DMS53 (cell line): ENCODE results near the gene ST3GAL3.

Experiments used
- DNase-seq: peaks from one replicate; lab custom pipeline; 2025; lab: John Stamatoyannopoulos, UW

ST3GAL3 gene

GRCh38 chr1:43786960-43787359 lies 79.6 kb downstream of the ST3GAL3 start:
- DNase-seq, result no peak

DNA sequence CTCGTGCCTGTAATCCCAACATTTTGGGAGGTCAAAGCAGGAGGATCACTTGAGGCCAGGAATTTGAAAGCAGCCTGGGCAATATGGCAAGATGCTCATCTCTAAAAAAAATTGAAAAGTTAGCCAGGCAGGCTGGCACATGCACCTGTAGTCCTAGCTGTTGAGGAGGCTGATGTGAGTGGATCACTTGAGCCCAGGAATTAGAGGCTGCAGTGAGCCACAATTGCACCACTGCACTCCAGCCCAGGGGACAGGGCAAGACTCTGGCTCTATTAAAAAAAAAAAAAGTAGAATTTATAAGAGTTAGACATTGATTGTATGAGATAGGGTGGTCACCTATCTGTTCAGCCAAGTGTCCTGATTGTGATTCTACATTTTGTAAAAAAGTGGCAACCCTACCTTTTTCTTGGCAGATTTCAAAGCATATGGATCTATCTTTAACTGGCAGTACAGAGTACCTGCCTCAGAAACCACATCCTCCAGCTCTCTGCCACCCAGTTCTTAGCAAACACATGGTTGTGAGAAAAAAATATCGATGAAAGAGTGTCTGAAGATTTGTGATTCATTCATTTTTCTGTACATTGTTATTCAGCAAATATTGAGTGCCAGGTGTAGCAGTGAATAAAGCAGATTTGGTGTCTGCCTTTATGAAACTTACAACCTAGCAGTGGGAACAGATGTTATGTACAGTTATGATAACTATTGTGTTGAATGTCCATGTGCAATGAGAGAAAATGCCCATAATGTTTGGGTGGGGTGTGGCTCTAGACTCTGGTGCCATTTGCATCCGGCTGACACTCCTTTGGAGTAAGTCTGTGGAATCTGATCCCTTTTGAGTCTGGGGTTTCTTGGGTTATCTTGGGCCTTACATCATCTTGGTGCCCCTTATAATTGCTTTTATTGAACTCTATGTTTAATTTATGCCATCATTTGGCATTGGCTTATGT lies 82.5 kb downstream of the ST3GAL3 start:
- DNase-seq, result no peak

DNA sequence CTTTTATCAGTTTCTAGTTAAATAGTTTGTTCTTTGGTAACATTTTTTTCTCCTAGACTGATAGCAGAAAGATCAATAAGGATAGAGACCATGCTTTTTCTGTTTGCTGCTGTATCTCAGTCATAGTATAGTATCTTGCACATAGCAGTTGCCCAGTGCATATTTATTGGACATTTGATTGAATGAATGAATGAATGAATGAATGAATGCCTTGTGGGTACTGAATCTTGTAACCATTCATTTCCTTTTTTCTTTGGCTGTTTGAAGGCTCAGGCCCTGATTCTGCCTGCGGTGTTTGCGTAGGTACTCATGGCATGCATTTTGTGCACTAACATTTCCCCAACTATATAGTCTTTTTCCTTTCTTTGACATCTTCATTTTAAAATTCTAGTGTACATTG lies 83.9 kb downstream of the ST3GAL3 start:
- no peak for DNase-seq

DNA sequence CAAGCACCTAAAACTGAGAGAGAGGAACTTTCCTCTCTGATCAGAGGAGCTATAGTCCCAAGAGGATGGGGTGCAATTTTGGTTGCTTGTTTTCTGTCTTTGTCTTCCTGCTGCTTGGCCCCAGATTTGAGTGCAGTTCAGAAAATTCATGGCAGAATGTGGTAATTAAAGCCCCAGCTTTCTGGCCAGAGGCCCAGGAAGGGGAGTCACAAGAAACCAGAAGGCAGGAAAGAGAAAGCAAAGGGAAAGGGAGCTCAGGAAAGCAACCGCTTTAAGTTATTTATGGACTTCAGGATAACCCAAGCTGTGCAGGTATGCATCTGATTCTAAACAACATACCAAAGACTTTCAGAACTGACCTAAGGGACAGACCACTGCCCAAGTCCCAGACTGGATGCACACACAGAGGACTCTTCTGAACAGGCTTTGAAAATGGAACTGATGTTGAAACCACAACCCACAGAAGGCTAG lies 88.8 kb downstream of the ST3GAL3 start:
- no peak for DNase-seq

- DNase-seq, result no peak
These were observed 90.6 kb downstream of the ST3GAL3 start for GRCh38 chr1:43797891-43798290.

DNA sequence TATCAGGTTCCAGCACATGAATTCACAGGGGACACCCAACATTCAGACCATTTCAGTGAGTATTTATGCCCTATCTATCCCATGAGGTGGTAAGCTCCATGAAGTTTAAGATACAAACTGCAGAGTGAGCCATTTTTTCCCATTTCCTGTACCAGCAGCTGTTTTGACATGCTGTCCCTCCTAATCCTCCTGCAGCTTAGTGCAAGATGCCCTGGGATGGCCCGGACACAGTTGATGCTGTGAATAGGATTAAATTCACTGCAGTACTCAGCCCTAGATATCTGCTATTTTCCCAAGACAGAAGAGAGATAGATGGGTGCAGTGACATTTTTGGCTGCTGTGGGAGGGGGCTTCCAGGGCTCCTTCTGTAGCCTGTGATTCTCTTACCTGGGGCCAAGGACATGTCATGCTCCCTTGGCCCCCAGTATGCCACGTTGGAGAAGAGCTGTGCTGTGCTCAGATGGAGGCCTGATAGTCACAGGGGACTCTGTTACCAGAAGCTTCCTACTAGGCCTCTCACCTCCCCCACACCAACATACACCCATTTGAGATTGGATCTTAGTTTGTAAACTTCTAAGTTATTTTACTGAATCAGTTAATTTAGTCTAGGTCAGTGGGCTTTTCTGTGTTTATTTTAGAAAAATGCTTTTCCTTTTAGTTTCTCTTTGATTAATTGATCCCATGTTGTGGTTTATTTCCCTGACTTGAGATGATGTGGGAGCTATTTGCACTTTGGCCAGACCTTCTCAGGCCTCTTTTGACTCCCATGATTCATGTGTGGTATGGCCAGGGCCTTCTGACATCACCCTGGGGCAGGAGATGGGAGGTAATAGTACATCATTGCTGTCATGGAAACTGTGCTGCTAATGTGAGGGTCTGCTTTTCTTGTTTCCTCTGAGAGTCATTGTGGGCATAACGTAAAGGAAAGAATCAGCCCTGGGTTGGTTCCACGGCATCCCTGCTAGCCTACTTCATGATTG lies 92.6 kb downstream of the ST3GAL3 start:
- no peak for DNase-seq

GRCh38 chr1:43800771-43801170 lies 93.4 kb downstream of the ST3GAL3 start:
- DNase-seq, result no peak

DNA sequence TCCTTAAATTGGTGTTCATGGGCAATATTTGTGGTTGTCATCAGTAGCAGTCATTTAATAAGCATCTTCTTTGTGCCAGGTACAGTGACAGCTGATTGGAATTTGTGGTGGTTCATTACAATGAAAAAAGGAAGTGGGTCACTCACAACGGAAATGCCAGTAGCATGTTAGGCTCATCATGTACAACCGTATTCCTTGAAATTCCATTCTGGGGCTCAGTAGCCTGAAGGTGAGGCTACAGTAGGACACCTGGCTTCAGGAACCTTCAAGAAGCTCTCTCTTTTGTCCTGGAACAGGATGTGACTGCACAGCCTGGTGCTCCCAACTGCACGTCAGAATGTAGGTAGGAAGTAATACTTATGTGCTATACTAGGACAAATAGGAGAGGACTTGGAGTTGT lies 93.9 kb downstream of the ST3GAL3 start:
- DNase-seq, result no peak

DNA sequence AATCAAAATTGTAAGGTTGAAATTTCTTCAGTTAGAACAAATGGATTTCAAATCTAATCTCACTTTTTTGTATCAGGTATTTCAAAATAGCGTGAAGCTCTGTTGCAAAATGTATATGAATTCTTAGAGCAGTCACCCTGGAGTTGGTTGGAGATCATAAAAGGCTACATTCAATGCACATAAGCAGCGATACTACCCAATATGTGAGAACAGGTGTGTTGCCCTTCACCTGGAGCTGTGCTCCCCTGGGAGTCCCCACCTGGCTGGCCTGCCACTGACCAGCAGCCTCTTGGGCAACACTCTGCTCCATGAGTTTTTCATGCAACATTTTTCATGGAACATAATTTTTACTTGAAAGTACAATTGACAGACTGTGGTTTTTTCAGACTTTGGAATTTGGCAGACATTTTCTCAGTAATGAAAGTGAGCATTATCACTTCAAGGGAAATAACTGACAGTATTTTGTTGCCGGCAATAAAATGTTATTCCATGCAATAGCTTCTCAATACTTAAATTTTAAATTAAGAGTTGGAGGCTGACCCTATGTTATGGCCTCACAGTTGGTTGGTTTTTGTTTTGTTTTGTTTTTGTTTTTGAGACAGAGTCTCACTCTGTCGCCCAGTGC lies 95.1 kb downstream of the ST3GAL3 start:
- no peak for DNase-seq

DNA sequence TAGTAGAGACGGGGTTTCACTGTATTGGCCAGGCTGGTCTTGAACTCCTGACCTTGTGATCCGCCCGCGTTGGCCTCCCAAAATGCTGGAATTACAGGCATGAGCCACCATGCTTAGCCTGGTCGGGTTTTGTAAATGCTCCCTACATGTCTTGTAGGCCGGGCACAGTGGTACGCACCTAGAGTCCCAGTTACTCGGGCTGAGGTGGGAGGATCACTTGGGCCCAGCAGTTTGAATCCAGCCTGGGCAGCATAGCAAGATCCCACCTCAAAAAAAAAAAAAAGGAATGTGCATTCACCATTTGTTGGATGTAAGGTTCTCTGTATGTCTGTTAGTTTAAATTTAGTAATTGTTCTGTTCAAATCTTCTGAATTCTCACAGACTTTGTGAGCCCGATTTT lies 95.8 kb downstream of the ST3GAL3 start:
- no peak for DNase-seq

DNA sequence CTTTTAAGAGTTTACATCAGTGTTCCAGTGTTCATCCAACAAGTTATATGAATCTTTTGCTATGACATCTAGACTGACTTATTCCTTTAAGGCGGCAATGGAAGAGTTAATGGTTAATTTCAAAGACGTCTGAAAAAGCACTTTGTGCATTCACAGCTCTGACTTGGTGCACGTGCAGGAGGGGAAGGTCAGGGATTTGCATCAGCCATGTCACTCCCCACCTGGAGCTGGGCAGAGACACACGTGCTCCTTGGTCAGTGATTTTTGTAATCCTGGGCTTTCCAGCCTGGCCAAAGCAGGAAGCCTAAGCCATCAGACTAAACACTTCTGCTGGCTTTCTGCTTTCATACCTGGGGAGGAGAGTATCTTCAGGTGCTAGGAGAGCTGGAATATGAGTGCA lies 96.3 kb downstream of the ST3GAL3 start:
- no peak for DNase-seq

DNA sequence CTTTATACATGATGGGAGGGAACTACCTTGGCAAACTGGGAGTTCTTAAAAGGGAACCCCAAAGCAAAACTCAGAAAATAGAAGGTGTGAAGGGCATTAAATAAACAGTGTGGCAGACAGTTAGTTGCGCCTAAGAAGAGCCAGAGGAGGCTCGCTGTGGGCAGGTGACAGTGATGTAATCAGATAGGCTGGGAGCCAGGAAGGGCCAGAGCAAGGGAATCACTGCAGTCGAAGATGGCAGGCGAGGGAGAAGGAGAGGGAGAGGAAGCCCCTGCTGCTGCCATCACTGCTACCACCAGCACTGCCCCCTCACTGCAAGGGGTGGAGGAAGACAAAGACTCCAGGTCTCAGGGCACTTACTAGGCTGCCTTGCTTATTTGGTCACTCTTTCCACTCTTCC lies 97.2 kb downstream of the ST3GAL3 start:
- DNase-seq, result no peak

DNA sequence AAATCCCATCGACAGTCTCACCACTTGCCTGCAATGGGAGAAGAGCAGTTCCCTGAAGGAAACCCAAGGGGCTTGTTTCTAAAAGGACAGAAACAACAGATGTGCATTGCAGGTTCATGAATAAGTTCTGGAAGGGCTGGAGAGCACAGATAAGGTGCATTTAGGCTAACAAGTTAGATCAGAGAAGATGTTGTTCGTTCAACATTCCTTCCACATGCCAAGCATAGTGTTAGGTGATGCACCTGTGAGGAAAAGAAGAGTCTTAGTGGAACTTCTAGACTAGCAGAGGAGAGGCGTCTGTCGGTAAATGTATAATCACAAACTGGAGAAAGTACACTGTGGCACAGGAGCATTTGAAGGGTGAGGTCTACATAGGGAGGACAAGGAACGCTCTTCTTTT lies 98.0 kb downstream of the ST3GAL3 start:
- DNase-seq, result no peak

- no peak for DNase-seq
These were observed 98.8 kb downstream of the ST3GAL3 start for GRCh38 chr1:43806183-43806582.

DNA sequence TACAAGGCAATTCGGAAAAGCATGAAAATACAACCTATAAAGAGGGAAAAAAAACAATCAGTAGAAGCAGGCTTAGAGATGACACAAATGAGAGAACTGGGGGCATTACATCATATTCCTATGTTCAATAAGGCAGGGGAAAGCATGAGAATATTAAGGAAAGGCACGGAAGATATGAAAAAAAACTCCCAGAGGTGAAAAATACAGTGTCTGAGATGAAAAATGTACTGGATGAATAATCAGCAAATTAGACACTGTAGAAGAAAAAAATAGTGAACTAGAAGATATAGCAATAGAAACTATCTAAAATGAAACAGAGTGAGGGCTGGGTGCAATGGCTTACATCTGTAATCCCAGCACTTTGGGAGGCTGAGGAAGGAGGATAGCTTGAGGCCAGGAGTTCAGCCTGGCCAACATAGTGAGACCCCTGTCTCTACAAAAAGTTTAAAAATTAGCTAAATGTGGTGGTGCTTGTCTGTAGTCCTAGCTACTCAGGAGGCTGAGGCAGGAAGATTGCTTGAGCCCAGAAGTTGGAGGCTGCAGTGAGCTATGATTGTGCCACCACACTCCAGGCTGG lies 101.8 kb downstream of the ST3GAL3 start:
- no peak for DNase-seq

GRCh38 chr1:43812579-43812978 lies 105.2 kb downstream of the ST3GAL3 start:
- DNase-seq, result no peak

DNA sequence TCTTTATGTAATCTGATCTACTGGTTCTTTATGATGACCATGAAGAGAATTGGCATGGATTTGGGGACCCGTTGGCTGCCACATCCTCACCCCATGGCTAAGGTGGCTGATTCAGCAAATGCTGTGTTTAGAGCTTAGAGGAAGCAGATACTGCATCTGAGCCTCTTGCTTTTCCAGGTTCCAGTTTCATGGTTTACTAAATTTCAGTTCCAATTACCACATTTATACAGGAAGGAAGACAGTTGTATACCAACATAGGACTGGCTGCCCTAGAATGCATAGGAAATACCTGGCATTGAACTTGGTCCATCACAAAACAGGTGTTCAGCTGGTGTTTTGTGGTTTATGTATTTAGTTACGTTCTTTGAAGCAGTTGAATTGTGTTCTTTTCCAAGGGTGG lies 107.1 kb downstream of the ST3GAL3 start:
- no peak for DNase-seq

DNA sequence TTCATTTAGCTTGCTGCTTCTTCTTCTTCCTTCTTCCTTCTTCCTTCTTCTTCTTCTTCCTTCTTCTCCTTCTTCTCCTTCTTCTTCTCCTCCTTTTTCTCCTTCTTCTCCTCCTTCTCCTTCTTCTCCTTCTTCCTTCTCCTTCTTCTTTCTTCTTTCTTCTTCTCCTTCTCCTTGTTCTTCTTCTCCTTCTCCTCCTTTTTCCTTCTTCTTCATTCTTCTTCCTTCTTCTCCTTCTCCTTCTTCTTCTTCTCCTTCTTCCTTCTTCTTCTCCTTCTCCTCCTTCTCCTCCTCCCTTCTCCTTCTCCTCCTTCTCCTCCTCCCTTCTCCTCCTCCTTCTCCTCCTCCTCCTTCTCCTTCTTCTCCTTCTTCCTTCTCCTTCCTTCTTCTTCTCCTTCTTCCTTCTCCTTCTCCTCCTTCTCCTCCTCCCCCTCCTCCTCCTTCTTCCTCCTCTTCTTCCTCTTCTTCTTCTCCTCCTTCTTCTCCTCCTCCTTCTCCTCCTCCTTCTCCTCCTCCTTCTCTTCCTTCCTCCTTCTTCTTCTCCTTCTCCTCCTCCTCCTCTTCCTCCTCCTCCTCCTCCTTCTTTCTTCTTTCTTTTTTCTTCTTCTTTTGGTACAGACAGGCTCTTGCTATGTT lies 110.1 kb downstream of the ST3GAL3 start:
- DNase-seq, result no peak

DNA sequence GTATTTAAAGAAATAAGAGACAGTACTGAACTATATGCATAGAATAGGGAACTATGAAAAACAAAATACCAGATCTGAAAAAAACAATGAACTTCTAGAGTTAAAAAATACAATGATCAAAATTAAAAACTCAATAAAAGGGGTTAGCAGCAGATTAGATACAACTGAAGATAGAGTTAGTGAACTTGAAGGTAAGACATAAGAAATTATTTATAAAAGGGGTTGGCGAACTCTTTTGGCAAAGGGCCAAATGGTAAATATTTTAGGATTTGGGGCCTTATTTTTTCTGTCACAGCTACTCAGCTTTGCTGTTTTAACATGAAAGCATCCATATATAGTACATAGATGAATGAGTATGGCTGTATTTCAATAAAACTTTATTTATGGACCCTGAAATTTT lies 111.4 kb downstream of the ST3GAL3 start:
- DNase-seq, result peak; percentile 11

DNA sequence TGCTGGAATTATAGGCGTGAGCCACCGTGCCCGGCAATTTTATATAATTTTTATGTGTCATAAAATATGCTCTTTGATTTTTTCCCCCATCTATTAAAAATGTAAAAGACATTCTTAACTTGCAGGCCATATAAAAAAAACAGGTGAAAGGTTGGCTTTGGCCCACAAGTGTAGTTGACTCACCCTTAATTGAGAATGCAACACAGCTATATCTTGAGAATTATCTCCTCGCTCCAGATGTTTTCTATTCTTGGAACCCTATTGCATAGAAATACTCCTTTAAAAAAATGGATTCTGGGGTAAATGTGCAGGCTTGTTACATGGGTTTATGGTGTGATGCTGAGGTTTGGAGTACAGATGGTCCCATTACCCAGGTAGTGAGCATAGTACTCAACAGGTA lies 112.0 kb downstream of the ST3GAL3 start:
- DNase-seq, result no peak

- DNase-seq, result no peak
These were observed 114.1 kb downstream of the ST3GAL3 start for GRCh38 chr1:43821471-43821870.
